Brain microvascular endothelial cell (primary cell): ENCODE data around the gene DCC.

Source experiments
- DNase-seq: peaks from one replicate; pipeline ENCODE4 v3.0.0-alpha.2; 2020
- H3K27ac ChIP-seq: fragments of 250-450 bp; sonication (Bioruptor Pico); 2 replicates; pipeline ENCODE4 v1.5.1; 2020; ENCODE audit warnings: mild to moderate bottlenecking, moderate library complexity
- H3K27me3 ChIP-seq: fragments of 250-450 bp; sonication (Bioruptor Pico); replicated peaks from 2 replicates; pipeline ENCODE4 v1.5.1; 2020; ENCODE audit warnings: mild to moderate bottlenecking
- H3K36me3 ChIP-seq: fragments of 250-450 bp; sonication (Bioruptor Pico); replicated peaks from 2 replicates; pipeline ENCODE4 v1.5.1; 2020; ENCODE audit warnings: mild to moderate bottlenecking
- H3K4me3 ChIP-seq: 2 replicates; pipeline ENCODE4 v1.5.1; 2011; ENCODE audit warnings: low read depth, mild to moderate bottlenecking, control low read depth, low read length, moderate library complexity
- in situ Hi-C: cut with HindIII; loops from 2 replicates; pipeline ENCODE4 v1.10.0; 2017; ENCODE audit warnings: low sequenced_read_pairs, low pct_ligation_motif_present
- TF ChIP-seq, protein P1 (sequence below): IDR thresholded peaks from 2 replicates; pipeline ENCODE4 v1.5.1; 2011; ENCODE audit warnings: low read depth, mild to moderate bottlenecking, moderate library complexity, low read length, control low read depth, inconsistent platforms; ENCODE audit errors: missing control alignments

DCC gene

GRCh38 chr18:52426041-52426440 is 86.0 kb downstream of the DCC start:
- no peaks in the 10 kb centered on the region for H3K36me3 ChIP-seq
- no peak overlapping the region for H3K4me3 ChIP-seq
- in situ Hi-C loops = no loop called here
- DNase-seq = no peak
- H3K27ac ChIP-seq = no peak overlapping the region
- H3K27me3 ChIP-seq = no peaks in the 10 kb centered on the region
- TF ChIP-seq, protein P1, sequence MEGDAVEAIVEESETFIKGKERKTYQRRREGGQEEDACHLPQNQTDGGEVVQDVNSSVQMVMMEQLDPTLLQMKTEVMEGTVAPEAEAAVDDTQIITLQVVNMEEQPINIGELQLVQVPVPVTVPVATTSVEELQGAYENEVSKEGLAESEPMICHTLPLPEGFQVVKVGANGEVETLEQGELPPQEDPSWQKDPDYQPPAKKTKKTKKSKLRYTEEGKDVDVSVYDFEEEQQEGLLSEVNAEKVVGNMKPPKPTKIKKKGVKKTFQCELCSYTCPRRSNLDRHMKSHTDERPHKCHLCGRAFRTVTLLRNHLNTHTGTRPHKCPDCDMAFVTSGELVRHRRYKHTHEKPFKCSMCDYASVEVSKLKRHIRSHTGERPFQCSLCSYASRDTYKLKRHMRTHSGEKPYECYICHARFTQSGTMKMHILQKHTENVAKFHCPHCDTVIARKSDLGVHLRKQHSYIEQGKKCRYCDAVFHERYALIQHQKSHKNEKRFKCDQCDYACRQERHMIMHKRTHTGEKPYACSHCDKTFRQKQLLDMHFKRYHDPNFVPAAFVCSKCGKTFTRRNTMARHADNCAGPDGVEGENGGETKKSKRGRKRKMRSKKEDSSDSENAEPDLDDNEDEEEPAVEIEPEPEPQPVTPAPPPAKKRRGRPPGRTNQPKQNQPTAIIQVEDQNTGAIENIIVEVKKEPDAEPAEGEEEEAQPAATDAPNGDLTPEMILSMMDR = no peak

- in situ Hi-C loops = no loop called here
- no peak overlapping the region for H3K27ac ChIP-seq
- DNase-seq = no peak
- H3K4me3 ChIP-seq = no peak overlapping the region
- H3K36me3 ChIP-seq = no peaks in the 10 kb centered on the region
- TF ChIP-seq, protein P1 = no peak
- H3K27me3 ChIP-seq = no peaks in the 10 kb centered on the region
Measured at GRCh38 chr18:52426462-52426861, 86.5 kb downstream of the DCC start.

GRCh38 chr18:52427521-52428175 is 87.7 kb downstream of the DCC start:
- in situ Hi-C loops = no loop called here
- Histone ChIP-seq H3K27ac (no peak overlapping the region), H3K36me3 (no peaks in the 10 kb centered on the region), H3K4me3 (no peak overlapping the region), H3K27me3 (no peaks in the 10 kb centered on the region)
- TF ChIP-seq, protein P1 = no peak
- DNase-seq = no peak

DNA sequence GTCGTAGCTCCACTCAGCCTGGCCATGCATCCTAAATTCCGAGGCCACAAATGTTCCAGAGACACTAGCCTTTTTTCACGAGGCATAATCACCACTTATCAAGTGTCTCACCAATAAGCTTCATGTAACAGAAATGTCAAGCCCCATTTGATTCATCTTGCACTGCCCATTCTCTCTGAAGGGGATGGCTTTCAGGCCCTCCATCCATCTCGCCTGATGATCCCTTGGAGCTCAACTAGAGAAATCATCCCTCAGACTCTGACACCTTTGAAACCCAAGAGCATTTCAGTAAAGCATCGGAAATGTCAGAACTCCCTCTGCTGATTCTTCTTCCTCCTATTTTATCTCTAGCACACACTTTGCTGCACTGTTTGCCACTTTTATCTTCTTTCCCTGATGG is 91.7 kb downstream of the DCC start:
- in situ Hi-C loops = no loop called here

DNA sequence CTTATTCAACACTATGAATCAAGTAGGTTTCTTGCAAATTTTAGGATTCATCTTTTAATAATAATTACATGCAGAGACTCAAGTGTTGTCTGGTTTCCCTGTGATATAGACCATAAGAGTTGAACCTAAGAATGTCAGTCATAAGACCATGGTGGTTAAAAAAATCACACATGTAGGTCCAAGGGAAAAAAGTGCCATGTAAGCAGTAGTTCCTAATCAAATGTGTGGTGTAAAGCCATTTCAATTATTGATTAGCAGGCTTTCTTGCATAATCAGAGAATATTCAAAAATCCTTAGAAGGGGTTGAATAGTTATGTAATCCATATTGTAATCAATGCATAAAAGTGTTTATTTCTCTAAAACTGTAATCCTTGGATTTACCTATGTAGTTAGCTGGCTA is 93.8 kb downstream of the DCC start:
- in situ Hi-C loops = no loop called here
- TF ChIP-seq, protein P1 = no peak
- DNase-seq = no peak
- no peaks in the 10 kb centered on the region for H3K27me3 ChIP-seq
- H3K4me3 ChIP-seq = no peak overlapping the region
- no peaks in the 10 kb centered on the region for H3K36me3 ChIP-seq
- no peak overlapping the region for H3K27ac ChIP-seq

More for the DNA sequence above, 91.7 kb downstream of the DCC start:
- TF ChIP-seq, protein P1 = no peak
- H3K27ac ChIP-seq = no peak overlapping the region
- no peak overlapping the region for H3K4me3 ChIP-seq
- no peak for DNase-seq
- H3K36me3 ChIP-seq = no peaks in the 10 kb centered on the region
- no peaks in the 10 kb centered on the region for H3K27me3 ChIP-seq

DNA sequence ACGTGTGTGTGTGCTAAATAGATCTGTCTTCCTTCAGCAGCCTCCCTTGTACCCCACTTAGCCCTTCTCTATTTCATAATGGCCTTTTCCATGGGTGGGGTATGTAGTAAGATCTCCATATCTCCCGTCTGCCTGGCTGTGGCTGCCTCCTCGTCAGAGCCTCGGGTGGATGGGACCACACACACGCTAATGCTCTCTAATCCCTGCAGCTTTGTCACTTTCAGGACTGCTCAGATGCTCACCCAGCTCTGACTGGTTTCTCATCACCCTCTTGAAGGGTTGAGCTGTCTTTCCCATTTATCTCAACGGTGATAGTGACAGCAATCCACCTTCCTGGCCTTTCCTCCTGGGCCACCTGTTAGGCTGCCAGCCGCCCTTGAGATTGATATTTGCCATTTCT is 95.3 kb downstream of the DCC start:
- Histone ChIP-seq H3K27me3 (no peaks in the 10 kb centered on the region), H3K27ac (no peak overlapping the region), H3K4me3 (no peak overlapping the region), H3K36me3 (no peaks in the 10 kb centered on the region)
- TF ChIP-seq, protein P1 = no peak
- in situ Hi-C loops = no loop called here
- DNase-seq = no peak
